GM19324 (cell line): ENCODE data around the gene OSBPL8.
A peak's percentile ranks its signal among the peaks of the same experiment; 100 is the strongest.
"Not testable (repeated sequence)": the region's sequence is repeated elsewhere in the genome, so short reads cannot be mapped to it uniquely, and the experiment has no call there.

Experiments
- ATAC-seq: cut with Tn5 transposase; IDR thresholded peaks from one replicate; pipeline ENCODE4 v1.9.1; 2021; ENCODE audit warnings: mild to moderate bottlenecking, moderate library complexity; ENCODE audit not compliant: unreplicated experiment, low FRiP score

The OSBPL8 gene

GRCh38 chr12:76375939-76376338 is 183.6 kb downstream of the OSBPL8 start:
- no peak for ATAC-seq

- ATAC-seq: no peak
Measured at GRCh38 chr12:76375470-76375869, 184.1 kb downstream of the OSBPL8 start.

- no peak for ATAC-seq
Measured at GRCh38 chr12:76374386-76375020, 185.1 kb downstream of the OSBPL8 start.

- ATAC-seq: no peak
Measured at GRCh38 chr12:76368230-76368629, 191.3 kb downstream of the OSBPL8 start.

- no peak for ATAC-seq
Measured at GRCh38 chr12:76366163-76366562, 193.4 kb downstream of the OSBPL8 start.

GRCh38 chr12:76364131-76364530 is 195.4 kb downstream of the OSBPL8 start:
- not testable (repeated sequence) for ATAC-seq

GRCh38 chr12:76360316-76360715 is 199.3 kb downstream of the OSBPL8 start:
- no peak for ATAC-seq

DNA sequence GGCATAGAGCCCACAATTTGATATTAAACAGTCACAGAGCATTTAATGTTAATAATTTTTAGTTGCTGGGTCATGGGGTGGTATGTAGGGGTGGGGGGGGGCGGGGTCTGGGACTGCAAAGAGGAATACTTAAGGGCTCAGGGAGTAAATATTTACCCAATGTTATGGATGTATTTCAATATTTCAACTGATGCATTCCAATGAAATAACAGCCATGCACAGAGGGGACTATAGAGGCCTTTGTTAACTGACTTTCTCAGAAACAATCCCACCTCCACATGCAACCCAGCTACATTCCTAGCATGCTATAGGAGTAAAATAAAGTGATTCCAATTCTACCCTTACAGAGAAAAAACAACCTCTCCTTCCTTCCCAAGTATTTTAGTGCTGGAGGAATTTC is 203.5 kb downstream of the OSBPL8 start:
- no peak for ATAC-seq

- peak; percentile 99 for ATAC-seq
Measured at GRCh38 chr12:76348079-76348901, 211.3 kb downstream of the OSBPL8 start, which contains the start of gene BBS10. Gene BBS10 (minus strand): TSS chr12:76348415. CDS start chr12:76348358, 57 bp downstream.

- no peak for ATAC-seq
Measured at GRCh38 chr12:76346798-76347420, 212.7 kb downstream of the OSBPL8 start.

DNA sequence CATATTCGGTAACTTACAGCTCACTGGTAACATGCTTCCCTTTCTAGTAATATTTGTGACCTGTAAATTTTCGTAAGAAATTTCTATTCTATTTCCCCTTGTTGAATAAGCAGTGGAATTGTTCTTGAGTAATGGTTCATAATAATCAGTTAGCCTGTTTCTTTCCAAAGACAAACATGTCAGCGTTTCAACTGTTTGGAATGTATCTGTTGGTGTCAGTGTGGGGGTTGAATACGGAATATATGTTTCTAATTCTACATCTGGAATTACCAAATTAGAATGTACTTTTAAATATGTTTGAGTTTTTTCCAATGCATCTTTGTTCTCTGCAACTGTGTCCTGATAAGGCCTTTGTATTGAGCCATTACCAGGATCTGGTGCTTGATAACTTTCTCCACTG is 213.3 kb downstream of the OSBPL8 start:
- no peak for ATAC-seq

DNA sequence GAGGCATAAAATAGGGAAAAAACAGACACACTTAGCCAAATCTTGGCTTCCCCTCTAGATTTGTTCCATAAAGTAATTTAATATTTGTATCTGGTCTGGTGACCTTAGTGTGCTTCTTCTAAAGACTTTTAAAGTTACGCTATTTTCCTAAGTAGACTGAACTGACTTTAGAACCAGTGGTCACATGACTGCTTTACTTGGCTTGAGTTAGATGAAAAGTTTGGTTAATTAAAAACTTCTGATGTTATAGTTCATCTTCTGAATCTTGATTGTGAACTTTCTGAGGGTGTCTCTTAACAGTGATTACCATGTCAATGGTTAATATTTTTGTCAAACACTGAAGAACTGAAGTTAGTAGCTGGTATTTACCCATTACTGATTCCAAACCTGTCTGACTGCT is 214.0 kb downstream of the OSBPL8 start:
- no peak for ATAC-seq

DNA sequence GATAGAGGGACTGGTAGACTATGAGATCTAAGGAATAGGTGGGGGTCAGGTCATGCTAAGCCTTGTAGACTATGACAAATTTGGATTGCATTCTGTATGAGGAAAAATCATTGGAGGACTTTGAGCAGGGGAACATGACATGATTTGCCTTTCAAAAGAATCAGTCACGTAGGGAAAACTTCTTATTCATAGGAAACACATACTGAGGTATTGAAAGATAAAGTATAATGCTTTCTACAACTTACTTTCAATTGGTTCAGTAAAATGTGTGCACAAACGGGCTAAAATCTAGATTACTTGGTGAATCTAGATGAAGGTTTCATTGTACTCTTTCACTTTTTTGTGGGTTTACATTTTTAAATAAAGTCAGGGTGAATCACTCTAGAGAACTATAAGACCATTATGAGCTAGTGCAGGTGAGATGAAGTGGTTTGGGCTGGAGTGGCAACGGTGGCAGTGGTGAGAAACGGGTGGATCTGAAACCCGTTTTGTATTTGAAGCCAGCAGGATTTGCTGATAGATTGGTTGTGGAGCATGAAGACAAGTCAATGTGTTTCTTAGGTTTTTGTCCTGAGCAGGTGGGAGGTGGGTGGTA is 218.0 kb downstream of the OSBPL8 start:
- no peak for ATAC-seq

DNA sequence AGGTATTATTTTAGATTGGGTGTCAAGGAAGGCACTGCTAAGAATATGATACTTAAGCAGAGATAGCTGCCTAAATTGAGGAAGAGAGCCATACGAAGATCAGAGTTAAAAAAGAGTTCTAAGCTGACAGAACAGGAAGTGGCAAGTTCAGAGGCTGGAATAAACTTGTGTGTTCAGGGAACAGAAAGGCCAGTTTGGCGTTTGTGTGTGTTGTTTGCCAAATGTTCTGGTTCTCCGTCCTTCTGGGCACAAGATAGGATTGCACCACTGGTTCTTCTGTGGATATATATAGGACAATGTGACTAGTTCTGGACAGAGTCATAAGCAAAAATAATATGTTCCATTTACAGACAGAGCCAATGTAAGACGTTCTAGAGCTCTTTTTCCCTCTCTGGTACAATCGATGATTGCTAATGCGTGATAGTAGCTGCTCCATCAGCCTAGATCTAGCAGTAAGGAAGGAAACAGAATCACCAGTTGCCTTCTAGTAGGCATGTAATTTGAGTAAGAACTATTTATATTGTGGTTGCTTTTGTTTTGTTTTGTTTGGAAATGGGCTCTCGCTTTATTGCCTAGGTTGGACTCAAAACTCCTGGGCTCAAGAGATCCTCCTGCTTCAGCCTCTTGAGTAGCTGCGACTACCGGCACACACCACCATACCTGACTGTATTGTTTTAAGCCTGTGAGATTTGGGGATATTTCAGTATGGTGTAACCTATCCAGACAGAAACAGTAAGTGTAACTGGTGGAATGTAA is 218.7 kb downstream of the OSBPL8 start:
- ATAC-seq: no peak

GRCh38 chr12:76337583-76337982 is 222.0 kb downstream of the OSBPL8 start:
- ATAC-seq: no peak

- no peak for ATAC-seq
Measured at GRCh38 chr12:76332606-76333005, 227.0 kb downstream of the OSBPL8 start.

DNA sequence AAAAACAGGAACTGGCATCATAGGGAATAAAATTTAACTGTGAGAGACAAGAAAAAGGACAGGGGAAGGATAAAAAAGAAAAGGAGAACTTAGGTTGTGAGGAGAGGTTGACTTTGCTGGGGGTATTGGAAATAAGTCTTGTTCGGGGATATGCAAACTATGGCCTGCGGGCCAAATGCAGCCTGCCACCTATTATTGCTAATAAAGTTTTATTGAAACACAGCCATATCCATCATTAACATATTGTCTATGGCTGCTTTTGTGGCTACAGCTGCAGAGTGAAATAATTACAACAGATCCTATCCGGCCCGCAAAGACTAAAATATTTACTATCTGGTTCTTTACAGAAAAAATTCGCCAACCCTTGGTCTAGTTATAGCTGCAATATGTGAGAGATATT is 230.0 kb downstream of the OSBPL8 start:
- ATAC-seq: no peak

DNA sequence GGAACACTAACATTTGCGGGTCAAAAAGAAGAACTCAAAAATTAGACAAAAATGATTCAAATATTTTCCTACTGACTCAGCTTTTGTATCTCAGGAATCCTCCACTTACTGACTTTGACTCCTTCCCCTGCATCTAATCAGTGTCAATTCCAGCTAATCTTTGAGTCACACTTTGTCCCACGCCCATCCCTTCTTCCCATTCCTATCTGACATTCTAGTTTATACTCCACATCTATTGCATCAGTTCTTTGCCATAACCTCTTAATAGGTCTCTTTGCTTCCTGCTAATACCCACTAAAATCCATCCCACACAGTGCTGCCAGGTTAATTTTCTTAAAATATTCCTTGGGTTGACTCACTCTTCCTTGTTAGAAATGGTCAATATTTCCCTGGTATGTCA is 230.4 kb downstream of the OSBPL8 start:
- ATAC-seq: no peak

DNA sequence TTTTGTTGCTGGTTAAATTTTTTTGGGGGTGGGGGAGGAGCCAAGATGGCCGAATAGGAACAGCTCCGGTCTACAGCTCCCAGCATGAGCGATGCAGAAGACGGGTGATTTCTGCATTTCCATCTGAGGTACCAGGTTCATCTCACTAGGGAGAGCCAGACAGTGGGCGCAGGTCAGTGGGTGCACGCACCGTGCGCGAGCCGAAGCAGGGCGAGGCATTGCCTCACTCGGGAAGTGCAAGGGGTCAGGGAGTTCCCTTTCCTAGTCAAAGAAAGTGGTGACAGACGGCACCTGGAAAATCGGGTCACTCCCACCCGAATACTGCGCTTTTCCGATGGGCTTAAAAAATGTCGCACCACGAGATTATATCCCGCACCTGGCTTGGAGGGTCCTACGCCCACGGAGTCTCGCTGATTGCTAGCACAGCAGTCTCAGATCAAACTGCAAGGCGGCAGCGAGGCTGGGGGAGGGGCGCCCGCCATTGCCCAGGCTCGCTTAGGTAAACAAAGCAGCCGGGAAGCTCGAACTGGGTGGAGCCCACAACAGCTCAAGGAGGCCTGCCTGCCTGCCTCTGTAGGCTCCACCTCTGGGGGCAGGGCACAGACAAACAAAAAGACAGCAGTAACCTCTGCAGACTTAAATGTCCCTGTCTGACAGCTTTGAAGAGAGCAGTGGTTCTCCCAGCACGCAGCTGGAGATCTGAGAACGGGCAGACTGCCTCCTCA is 239.8 kb downstream of the OSBPL8 start:
- ATAC-seq: not testable (repeated sequence)
